ENCODE measurements around the gene ZDHHC24.

Gene ZDHHC24

DNA sequence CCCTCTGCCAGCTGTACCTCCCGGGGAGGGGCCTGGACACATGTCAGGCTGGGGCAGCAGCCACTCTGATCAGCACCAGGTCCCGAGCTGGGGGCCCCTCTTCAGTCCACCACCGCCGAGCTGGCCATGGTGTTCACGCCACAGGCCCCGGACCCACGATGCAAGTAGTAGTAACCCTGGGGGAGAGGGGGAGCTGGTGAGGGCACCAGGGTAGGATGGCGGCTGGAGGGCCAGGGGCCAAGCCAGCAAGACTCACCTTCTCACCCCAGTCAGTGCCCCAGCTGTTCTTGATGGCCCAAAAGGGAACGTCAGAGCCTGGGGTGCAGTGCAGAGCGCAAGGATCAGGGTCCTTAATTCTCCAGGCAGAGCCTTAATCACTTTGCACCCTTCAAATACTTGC is 18.0 kb upstream of the ZDHHC24 start:
- no peak for DNase-seq (ENCODE audit: extremely low read depth, low read depth)
- TF ChIP-seq, protein P1, sequence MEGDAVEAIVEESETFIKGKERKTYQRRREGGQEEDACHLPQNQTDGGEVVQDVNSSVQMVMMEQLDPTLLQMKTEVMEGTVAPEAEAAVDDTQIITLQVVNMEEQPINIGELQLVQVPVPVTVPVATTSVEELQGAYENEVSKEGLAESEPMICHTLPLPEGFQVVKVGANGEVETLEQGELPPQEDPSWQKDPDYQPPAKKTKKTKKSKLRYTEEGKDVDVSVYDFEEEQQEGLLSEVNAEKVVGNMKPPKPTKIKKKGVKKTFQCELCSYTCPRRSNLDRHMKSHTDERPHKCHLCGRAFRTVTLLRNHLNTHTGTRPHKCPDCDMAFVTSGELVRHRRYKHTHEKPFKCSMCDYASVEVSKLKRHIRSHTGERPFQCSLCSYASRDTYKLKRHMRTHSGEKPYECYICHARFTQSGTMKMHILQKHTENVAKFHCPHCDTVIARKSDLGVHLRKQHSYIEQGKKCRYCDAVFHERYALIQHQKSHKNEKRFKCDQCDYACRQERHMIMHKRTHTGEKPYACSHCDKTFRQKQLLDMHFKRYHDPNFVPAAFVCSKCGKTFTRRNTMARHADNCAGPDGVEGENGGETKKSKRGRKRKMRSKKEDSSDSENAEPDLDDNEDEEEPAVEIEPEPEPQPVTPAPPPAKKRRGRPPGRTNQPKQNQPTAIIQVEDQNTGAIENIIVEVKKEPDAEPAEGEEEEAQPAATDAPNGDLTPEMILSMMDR (IDR thresholded peaks at IDR 0.05; ENCODE audit: low read depth, low read length): no peak

DNA sequence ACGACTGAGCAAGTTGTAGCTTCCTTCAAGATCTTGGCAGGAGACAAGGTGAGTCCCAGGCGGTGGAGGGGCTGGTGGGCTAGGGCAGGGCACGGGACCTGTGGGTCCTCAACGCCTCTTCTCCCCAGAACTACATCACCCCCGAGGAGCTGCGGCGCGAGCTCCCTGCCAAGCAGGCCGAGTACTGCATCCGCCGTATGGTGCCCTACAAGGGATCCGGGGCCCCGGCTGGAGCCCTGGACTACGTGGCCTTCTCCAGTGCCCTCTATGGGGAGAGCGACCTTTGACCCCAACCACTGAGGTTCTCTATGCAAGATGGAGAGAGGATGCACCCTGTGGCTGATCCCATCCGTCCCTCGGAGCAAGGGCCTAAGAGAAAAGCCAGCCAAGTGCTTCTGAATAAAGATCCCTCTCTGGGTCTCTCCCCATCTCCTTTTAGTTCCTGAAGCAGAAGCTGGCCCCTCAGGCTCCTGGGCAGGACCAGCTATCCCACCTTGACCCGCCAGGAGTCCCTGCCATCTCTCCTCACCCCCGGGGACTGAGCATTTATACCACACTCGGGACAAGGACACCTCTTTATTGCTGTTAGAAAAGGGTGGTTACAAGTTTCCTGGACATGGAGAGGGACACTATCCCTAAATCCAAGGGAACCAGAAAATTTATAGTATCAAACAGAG is 17.2 kb upstream of the ZDHHC24 start:
- TF ChIP-seq, protein P1 (IDR thresholded peaks at IDR 0.05; ENCODE audit: low read depth, low read length): no peak

DNA sequence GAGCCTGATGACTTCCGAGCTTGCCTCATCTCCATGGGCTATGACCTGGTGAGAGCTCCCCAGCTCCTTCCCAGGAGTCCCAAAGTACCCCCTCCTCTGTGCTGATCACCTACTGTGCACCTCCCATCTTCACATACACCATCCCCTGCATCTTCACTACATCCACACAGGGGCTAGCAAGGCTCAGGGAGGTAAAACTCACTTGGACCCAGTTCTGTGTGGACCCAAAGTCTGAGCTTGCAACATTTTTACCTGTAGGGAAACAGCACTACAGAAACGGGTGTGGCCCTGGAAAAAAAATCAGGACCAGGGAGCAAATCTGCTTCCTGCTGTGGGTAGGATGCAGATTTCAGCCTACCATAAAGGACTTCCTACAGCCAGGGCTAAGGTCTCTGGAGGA is 16.4 kb upstream of the ZDHHC24 start:
- TF ChIP-seq, protein P1 (IDR thresholded peaks at IDR 0.05; ENCODE audit: low read depth, low read length): no peak
- DNase-seq (ENCODE audit: extremely low read depth, low read depth): no peak

More for the DNA sequence above, 17.2 kb upstream of the ZDHHC24 start:
- no peak for DNase-seq (ENCODE audit: extremely low read depth, low read depth)

DNA sequence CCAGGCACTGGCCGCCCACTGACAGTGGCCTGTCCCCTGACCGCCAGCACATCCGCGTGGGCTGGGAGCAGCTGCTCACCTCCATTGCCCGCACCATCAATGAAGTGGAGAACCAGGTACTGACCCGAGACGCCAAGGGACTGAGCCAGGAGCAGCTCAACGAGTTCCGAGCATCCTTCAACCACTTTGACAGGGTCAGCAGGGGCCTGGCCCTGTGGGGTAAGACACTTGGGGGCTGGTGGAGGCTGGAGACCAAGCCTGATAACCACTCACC is 16.1 kb upstream of the ZDHHC24 start:
- TF ChIP-seq, protein P1 (IDR thresholded peaks at IDR 0.05; ENCODE audit: low read depth, low read length): no peak

DNA sequence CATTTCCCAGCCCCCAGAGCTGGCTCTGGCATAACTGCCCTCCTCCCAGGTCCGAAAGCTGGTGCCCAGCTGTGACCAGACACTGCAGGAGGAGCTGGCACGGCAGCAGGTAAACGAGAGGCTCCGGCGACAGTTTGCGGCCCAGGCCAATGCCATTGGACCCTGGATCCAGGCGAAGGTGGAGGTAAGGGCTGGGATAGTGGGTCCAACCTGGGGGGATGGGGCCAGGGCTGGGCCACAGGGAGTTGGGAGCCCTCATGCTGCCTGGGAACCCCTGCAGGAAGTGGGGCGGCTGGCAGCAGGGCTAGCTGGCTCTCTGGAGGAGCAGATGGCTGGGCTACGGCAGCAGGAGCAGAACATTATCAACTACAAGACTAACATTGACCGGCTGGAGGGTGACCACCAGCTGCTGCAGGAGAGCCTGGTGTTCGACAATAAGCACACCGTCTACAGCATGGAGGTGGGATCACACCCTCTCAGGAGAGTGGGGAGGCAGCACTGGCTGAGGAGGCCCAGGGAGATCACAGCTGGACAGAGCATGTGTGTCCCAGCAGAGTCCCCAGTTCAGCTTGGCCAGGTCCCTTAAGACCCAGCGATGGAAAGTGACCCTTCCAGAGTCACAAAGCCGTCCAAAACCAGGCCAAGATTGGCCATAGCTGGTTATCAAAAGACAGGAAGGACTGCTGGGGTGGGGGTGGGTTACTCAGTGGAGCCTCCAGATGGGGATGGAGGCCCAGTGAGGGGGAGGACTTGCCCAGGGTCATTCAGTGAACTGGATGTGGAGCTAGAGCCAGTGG is 15.5 kb upstream of the ZDHHC24 start:
- no peak for DNase-seq (ENCODE audit: extremely low read depth, low read depth)
- TF ChIP-seq, protein P1 (IDR thresholded peaks at IDR 0.05; ENCODE audit: low read depth, low read length): no peak

More for the DNA sequence above, 16.1 kb upstream of the ZDHHC24 start:
- DNase-seq (ENCODE audit: extremely low read depth, low read depth): no peak

DNA sequence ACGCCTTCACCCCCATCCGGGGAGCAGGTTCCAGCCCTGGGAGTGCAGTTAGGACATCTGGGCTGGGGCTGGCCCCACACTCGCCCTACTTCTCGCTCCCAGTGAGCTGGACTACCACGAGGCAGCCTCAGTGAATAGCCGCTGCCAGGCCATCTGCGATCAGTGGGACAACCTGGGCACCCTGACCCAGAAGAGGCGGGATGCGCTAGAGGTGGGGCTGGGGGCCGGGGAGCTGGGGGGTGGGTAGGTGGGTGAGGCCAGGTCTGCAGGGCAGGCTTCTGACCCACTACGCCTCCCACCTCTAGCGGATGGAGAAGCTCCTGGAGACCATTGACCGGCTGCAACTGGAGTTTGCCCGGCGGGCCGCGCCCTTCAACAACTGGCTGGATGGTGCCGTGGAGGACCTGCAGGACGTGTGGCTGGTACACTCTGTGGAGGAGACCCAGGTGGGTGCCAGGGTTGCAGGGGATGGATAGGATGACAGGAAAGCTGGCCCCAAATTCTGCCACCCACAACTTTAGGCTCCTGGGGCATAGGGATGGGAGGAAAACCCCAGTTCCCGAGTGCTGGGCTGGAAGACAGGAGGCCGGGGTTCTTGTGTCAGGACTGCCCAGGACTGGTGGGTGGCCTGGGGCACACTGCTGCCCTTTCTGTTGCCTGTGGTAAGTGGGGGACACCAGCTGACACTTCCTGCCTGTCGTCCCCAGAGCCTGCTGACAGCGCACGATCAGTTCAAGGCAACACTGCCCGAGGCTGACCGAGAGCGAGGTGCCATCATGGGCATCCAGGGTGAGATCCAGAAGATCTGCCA is 14.2 kb upstream of the ZDHHC24 start:
- no peak for DNase-seq (ENCODE audit: extremely low read depth, low read depth)
- TF ChIP-seq, protein P1 (IDR thresholded peaks at IDR 0.05; ENCODE audit: low read depth, low read length): no peak
